T-helper 2 cell treated with Interferon-gamma antibody and Interleukin-4, amounts not matched to agents 100 ng/mL and 5 ng/mL, for 36 hours (primary cell): Measurements from ENCODE around the gene LRRC74B. TPM values are rescaled to one million over a fixed set of nuclear protein-coding genes. Genes with fewer than 3 reads are reported as not detected.
"Not testable (repeated sequence)": the region's sequence is repeated elsewhere in the genome, so short reads cannot be mapped to it uniquely, and the experiment has no call there.

ENCODE experiments used
- intact Hi-C: fragments of 100-400 bp; cut with micrococcal nuclease; formaldehyde crosslinking; loops from one replicate; pipeline ENCODE4 v1.15.1; 2023
- total RNA-seq: library from RNA; stranded (reverse); gene quantifications from 2 replicates; pipeline ENCODE4 v1.2.3, GENCODE V29; 2022

LRRC74B gene
- total RNA-seq, 1 donor from 2014 or later = not detected

- intact Hi-C loops = no loop called here
Measured at GRCh38 chr22:21052715-21053459, 7.1 kb downstream of the LRRC74B start.

DNA sequence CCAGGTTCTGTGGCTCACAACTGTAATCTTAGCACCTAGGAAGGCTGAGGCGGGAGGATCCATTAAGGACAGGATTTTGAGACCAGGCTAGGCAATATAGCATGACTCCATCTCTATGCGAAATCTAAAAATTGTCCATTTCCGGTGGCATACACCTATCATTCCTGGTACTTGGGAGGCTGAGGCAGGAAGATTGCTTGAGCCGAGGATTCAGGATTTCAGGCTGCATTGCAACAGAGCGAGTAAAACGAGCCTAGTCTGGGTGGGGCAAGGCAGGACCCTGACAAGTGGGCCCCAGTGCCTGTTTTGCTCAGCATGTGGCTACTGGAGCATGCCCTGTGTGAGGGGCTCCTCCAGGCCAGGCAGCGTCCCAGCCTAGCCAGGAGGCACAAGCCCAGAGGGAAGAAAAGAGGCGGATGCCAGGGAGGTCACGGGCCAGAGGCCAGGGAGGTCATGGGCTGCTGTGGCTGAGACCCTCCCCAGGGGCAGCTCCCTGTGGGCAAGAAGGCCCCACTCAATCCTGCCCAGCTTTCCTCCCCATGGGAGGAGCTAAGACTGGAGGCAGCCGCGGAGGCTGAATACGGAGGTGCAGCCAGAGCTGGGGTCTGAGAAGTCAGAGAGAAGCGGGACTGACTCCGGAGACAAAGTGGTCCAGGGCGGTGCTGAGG, 8.4 kb downstream of the LRRC74B start:
- intact Hi-C loops = no loop called here

- intact Hi-C loops = no loop called here
Measured at GRCh38 chr22:21054714-21055563, 9.2 kb downstream of the LRRC74B start.

- intact Hi-C loops = no loop called here
Measured at GRCh38 chr22:21055564-21055834, 9.8 kb downstream of the LRRC74B start.

DNA sequence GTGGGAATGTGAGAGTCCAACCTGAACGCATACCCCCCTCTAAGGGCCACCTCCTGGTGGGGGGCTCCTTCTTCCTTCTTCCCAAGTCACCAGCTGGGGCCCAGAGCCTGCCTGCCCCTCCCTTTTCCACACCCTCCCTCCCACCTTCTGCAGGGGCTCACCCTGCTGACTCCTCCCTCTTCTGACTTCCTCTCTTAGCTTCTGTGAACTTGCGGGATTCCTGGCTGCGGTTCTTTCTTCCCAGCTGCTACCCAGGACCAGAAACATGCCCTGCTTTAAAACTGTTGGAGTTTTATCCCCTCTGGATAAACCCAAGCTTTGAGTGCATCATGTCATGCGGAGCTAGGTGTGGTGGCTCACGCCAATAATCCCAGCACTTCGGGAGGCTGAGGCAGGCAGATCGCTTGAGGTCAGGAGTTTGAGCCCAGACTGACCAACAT, 10.2 kb downstream of the LRRC74B start:
- intact Hi-C loops = no loop called here

DNA sequence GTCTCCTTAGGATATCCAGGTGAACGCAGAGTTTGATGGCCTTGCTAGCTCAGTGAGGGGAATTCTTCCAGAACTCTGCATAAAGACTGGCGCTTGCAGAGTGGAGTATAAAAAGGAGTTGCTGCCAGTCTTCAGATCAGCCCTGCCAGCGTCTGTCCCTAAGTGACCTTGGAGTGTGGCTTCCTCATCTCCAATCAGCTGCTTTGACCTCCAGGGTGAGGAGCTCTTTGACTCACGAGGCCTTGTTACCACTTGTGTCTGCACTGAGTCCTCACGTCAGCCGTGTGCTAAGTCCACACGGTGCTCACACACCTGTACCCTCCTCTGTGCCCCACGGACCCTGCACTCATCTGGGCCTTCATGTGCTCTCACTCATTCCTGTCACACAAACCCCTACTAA, 14.6 kb downstream of the LRRC74B start:
- intact Hi-C loops = not testable (repeated sequence)

DNA sequence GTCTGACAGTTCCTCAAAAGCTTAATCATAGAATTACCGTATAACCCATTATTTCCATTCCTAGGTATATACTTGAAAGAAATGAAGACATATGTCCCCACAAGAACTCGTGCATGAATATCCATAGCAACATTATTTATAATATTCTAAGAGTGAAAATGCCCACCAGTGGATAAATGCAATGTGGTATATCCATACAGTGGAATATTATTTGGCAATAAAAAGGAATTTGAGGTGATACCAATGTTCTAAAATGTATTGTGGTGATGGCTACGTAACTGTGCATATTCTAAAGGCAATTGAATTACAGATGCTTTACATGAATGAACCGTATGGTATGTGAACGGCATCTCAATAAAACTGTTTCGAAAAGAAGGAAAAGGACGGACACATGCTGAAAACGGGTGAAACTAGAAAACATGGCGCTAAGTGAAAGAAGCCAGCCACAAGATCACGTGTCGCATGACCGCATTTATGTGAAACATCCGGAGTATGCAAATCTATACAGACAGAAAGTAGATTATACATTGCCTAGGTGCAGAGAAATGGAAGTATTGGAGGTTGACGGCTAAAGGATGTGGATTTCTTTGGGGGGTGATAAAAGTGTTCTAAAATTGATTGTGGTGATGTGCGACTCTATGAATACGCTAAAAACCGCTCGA, 16.0 kb downstream of the LRRC74B start:
- intact Hi-C loops = not testable (repeated sequence)

- intact Hi-C loops = not testable (repeated sequence)
Measured at GRCh38 chr22:21064425-21064824, 18.7 kb downstream of the LRRC74B start.

DNA sequence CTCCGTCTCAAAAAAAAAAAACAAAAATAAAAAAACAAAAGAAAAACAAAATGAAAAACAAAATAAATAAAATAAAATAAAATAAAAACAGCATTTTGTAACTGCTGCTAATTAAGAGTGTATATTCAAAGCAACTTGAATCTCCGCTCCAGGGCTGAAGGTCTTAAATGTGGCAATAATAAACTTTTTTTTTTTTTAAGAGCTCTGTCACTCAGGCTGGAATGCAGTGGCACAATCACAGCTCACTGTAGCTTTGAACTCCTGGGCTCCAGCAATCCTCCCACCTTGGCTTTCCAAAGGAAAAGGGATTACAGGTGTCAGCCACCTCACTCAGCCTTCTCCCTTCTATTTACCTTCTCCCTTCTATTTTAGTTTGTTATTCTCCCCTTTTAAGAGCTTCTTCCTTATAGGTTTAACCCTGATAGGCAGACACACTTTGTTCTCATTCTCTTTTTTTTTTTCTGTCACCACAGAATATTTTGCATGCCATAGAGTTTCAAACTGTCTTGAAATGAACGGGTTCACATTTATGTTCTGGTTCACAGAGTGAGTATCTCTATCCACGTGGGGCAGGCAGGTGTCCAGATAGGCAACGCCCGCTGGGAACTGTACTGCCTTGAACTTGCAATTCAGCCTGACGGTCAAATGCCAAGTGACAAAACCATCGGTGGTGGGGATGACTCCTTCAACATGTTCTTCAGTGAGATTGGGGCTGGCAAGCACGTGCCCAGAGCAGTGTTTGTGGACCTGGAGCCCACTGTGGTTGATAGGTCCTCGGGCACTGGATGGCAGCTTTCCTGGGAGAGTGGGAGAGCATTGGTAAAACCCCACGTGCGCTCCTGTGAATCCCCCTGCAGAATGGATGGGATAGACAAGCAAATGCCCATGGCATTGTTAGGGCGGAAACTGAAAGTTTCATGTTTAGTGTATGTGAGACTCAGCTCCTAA, 19.4 kb downstream of the LRRC74B start:
- intact Hi-C loops = no loop called here

DNA sequence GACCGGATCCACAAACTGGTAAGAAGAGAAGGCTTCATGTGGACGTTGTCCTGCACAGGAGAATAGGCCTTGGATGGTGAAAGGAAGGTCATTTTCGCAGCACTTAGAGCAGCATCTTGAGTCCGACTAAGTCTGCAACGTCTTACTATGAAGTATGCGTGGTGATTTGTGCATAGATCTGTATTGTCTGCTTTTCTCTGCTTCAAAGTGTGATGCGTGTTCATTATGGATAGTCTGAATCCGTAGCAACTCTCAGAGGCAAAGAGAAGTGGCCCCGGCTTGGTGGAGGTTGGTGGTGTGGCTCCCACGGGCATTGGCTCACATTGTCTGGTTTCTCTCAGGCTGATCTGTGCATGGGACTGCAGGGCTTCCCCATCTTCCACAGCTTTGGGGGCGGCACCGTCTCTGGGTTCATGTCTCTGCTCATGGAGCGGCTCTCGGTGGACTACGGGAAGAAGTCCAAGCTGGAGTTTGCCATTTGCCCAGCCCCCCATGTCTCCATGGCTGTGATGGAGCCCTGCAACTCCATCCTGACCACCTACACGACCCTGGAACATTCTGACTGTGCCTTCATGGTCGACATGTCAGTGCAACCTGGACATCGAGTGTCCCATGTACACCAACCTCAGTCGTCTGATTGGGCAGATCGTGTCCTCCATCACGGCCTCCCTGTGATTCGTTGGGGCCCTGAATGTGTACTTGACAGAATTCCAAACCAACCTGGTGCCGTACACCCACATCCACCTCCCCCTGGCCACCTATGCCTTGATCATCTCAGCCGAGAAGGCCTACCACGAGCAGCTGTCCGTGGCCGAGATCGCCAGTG, 21.5 kb downstream of the LRRC74B start:
- intact Hi-C loops = no loop called here

DNA sequence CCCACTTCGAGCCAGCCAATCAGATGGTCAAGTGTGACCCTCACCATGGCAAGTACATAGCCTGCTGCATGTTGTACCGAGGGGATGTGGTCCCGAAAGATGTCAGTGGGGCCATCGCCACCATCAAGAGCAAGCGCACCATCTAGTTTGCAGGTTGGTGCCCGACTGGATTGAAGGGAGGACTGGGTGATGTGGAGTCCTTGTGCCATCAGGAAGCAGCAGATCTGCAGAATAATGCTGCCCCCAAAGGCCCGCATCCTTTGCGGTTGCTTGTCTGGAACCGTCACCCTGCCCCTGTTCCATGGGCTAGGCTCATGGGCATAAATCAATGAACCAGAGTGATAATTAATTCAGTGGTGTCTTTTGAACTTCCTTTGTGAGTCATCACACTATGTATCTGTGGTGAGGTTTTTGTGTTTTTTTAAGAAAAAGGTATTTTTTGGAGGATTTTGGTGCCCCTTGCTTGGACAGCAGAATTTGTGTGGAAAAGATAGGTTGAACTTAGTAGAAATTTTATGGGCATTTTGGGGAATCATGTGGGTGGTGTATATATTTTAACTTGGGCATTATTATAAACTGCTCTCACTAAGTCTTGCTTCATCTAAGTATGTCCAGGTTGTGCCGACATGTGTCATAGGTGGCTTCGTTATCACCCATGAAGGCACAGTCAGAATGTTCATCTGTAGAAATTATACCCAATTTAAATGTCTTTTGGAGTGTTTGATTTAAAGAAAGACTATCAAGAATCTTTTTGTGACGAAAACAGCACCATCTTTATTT, 22.3 kb downstream of the LRRC74B start:
- intact Hi-C loops = no loop called here

DNA sequence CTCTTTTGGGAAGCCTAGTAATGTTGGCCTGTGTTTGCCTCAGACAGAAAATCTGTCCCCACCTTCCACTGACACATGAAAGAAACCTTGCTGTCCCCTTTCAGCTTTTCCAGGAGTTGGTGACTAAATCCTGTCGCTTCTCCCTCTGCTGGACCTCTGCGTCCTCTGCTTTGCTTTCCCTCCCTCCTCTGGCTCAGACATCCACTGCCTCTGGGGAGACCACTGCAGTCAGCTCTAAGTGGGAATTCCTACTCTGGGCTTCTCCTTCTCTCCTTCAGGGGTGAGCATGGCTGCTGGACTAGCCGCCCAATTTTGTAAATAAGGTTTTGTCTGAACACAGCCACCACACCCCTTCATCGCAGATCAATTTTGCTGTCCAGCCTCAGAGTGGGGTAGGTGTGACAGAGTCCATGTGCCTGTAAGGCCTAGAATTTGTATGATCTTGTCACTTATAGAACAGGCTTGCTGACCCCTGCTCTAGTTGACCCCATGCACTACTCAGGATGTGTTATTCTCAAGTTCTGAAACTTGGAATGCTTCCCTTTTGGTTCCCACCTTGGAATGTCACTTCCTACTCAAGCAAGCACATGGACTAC, 23.0 kb downstream of the LRRC74B start:
- intact Hi-C loops = no loop called here

DNA sequence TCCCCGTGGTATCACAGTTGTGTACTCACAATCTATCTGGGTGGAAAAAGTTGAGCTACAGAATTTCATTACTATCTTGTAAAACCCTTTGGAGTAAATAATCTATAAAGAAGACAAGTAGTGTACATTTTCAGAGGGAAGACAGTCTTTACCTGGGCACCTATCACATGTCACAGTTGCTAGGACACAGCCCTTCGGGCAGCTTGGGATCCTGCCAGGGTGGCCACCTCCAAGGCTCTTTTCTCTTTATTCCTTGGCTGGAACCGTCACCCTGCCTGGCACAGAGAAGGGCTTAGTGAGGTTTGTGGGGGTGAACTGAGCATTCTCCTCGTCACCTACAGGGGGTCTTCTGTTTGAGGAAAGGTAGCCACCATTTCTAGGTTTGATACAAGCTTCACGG, 23.6 kb downstream of the LRRC74B start:
- intact Hi-C loops = no loop called here

GRCh38 chr22:21070690-21071615, 25.2 kb downstream of the LRRC74B start:
- intact Hi-C loops = no loop called here

GRCh38 chr22:21071796-21072195, 26.1 kb downstream of the LRRC74B start:
- intact Hi-C loops = not testable (repeated sequence)

- intact Hi-C loops = no loop called here
Measured at GRCh38 chr22:21073023-21073422, 27.3 kb downstream of the LRRC74B start.

DNA sequence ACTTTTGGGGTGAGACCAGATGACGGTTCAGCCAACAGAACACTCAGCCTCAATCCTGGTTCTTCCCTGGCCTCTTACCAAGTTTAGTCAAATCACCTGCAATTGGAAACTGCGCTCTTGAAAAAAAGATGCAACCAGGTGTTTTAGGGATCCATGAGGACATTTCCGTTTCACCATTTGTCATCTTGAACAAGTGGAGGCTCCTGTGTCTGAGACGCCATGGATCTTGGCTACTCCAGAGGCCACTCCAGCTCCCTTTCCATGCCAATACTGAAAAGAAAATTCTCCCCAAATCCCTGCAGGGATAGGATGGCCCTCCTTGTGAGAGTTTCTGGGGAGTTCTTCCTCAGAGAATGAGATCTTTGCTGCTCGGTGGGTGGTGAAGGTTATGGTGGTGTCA, 27.7 kb downstream of the LRRC74B start:
- intact Hi-C loops = no loop called here
